Neutrophil (primary cell): Measurements from ENCODE around the gene INSIG1.

Experiments
- H3K27ac ChIP-seq: fragments of 200-600 bp; sonication (generic); 2 replicates; pipeline ENCODE4 v1.5.1; 2016; ENCODE audit warnings: mild to moderate bottlenecking, moderate library complexity
- H3K27me3 ChIP-seq: fragments of 200-600 bp; sonication (generic); 2 replicates; pipeline ENCODE4 v1.6.0; 2016; ENCODE audit warnings: mild to moderate bottlenecking
- H3K36me3 ChIP-seq: fragments of 200-600 bp; sonication (generic); 2 replicates; pipeline ENCODE4 v1.5.1; 2017
- H3K4me1 ChIP-seq, 2 experiments: fragments of 200-600 bp in 1 of 2; sonication (generic) in 1 of 2; 1 replicate in 1 of 2; 2 replicates in 1 of 2; pipeline versions ENCODE4 v1.5.1 to v1.6.1; 2013 to 2016; ENCODE audit warnings: low read depth in 1 of 2, low read length in 1 of 2, mild to moderate bottlenecking in 1 of 2, moderate library complexity in 1 of 2; ENCODE audit not compliant: control insufficient read depth in 1 of 2, insufficient read depth in 1 of 2
- H3K4me3 ChIP-seq, 2 experiments: fragments of 200-600 bp in 1 of 2; sonication (generic) in 1 of 2; 1 replicate in 1 of 2; 2 replicates in 1 of 2; pipeline ENCODE4 v1.5.1; 2013 to 2016; ENCODE audit warnings: low read depth in 1 of 2, low read length in 1 of 2, mild to moderate bottlenecking in 1 of 2, moderate library complexity in 1 of 2
- H3K9me3 ChIP-seq: fragments of 200-600 bp; sonication (generic); 2 replicates; pipeline ENCODE4 v1.5.1; 2016
- CTCF ChIP-seq: fragments of 200-600 bp; sonication (generic); IDR thresholded peaks from 2 replicates; pipeline ENCODE4 v1.5.1; 2016; ENCODE audit warnings: antibody characterized with exemption

The INSIG1 gene

DNA sequence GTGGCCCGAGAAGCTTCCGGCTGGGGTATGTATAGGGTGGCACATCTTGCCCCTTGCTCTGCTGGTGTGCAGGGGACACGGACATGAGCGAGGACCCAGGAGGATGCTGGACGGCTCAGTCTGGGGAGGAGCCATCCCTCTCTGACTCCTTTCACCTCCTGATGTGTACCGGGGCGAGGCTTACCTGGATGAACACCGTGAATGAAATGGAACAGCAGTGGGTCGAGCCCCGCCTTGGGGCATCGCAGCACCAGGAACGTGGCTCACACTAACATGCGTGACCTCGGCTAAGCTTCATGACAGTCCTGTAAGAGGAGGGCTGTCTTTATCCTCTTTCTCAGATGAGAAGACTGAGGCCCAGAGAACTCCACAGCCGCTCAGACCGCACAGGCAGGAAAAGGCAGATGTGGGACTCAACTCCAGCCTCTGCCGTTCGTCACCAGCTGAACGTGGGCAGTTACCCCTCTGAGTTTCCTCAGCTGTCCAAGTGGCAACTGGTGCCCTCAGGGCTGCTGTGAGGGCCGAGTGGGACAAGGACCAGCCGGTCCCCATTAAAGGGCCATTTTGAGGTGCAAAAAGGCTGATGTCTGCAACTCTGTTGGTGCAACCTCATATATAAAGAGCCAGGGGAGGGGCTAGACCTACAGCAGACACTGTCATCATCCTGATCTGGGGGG is 54.5 kb downstream of the INSIG1 start:
- Histone ChIP-seq H3K27ac (no peak overlapping the region), H3K4me1 (peaks cover 8 to 10% of the 10 kb centered on the region in 2 experiments), H3K9me3 (no peaks in the 10 kb centered on the region), H3K36me3 (no peaks in the 10 kb centered on the region), H3K4me3 (no peak overlapping the region), H3K27me3 (peaks cover 20% of the 10 kb centered on the region)
- TF ChIP-seq CTCF, result no peak

DNA sequence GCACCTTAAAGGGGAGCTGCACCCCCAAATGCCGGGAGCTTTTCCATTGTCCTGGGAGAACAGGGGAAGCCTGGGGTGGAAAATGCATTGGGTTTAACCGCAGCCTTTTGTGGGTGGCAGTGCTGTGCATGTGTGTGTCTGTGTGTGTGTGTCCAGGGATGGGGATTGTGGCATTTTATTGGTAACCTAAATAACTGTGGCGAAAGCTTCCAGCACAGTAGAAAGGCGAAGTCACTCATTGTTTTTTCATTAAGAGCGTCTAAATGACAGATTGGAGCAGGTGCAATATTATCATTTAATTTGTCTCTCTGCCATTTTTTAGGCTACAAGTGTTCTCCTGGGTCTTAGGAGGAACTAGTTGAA is 55.1 kb downstream of the INSIG1 start:
- no peaks in the 10 kb centered on the region for H3K9me3 ChIP-seq
- H3K27me3 ChIP-seq, result peaks cover 20% of the 10 kb centered on the region
- H3K36me3 ChIP-seq, result no peaks in the 10 kb centered on the region
- no peak for TF ChIP-seq CTCF
- no peak overlapping the region for H3K27ac ChIP-seq
- no peak overlapping the region for H3K4me3 ChIP-seq
- H3K4me1 ChIP-seq, result peaks cover 13 to 16% of the 10 kb centered on the region in 2 experiments

- Histone ChIP-seq H3K27ac (no peak overlapping the region), H3K27me3 (peaks cover 20% of the 10 kb centered on the region), H3K4me1 (peaks cover 20 to 22% of the 10 kb centered on the region in 2 experiments), H3K9me3 (no peaks in the 10 kb centered on the region), H3K36me3 (no peaks in the 10 kb centered on the region), H3K4me3 (no peak overlapping the region)
- no peak for TF ChIP-seq CTCF
Measured at GRCh38 chr7:155353256-155353897, 55.7 kb downstream of the INSIG1 start.

GRCh38 chr7:155354371-155355048 is 56.8 kb downstream of the INSIG1 start:
- no peak overlapping the region for H3K4me3 ChIP-seq
- H3K4me1 ChIP-seq, result peaks cover 29 to 33% of the 10 kb centered on the region in 2 experiments
- peaks cover 11% of the 10 kb centered on the region for H3K27me3 ChIP-seq
- H3K9me3 ChIP-seq, result no peaks in the 10 kb centered on the region
- no peak overlapping the region for H3K27ac ChIP-seq
- TF ChIP-seq CTCF, result no peak
- no peaks in the 10 kb centered on the region for H3K36me3 ChIP-seq

GRCh38 chr7:155355176-155355575 is 57.5 kb downstream of the INSIG1 start:
- Histone ChIP-seq H3K36me3 (no peaks in the 10 kb centered on the region), H3K4me1 (peaks cover 35 to 38% of the 10 kb centered on the region in 2 experiments), H3K27me3 (peaks cover 5% of the 10 kb centered on the region), H3K4me3 (no peak overlapping the region), H3K9me3 (no peaks in the 10 kb centered on the region), H3K27ac (no peak overlapping the region)
- no peak for TF ChIP-seq CTCF
